Measurements from ENCODE around the gene DDX42. TPM values are rescaled to one million over a fixed set of nuclear protein-coding genes. Genes with fewer than 3 reads are reported as not detected.
"Not testable (repeated sequence)": the region's sequence is repeated elsewhere in the genome, so short reads cannot be mapped to it uniquely, and the experiment has no call there.

The DDX42 gene
- total RNA-seq, 1 donor from 2014 or later = 93.8 TPM

DNA sequence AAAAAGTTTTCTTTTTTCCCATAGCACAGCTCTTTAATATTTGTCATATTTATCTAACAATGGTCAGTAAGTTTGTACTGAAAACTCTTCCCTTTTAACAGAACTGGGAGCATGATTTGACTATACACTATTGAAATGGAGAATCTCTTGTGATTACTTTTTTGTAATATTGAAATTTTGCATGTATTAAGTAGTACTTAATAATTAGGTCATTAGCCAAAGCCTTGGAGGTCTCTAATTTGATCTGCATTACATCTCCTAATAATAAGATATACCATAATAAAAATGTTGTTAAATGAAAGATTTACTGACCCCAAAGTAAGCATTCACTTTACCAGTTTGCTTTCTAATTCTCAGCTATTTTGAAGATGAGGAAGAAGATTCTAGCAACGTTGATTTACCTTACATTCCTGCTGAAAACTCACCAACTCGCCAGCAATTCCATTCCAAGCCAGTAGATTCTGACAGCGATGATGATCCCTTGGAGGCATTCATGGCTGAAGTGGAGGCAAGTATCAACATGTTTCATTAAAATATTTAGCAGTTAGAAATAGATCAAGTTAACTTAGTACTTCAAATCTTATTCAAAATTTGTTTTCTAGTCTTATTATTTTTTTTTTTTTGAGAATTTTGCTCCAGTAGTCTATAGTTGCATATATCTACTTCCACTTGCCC is 18.2 kb downstream of the DDX42 start:
- no peak for ATAC-seq
- H3K4me3 ChIP-seq = no peak overlapping the region
- TF ChIP-seq, protein P1, sequence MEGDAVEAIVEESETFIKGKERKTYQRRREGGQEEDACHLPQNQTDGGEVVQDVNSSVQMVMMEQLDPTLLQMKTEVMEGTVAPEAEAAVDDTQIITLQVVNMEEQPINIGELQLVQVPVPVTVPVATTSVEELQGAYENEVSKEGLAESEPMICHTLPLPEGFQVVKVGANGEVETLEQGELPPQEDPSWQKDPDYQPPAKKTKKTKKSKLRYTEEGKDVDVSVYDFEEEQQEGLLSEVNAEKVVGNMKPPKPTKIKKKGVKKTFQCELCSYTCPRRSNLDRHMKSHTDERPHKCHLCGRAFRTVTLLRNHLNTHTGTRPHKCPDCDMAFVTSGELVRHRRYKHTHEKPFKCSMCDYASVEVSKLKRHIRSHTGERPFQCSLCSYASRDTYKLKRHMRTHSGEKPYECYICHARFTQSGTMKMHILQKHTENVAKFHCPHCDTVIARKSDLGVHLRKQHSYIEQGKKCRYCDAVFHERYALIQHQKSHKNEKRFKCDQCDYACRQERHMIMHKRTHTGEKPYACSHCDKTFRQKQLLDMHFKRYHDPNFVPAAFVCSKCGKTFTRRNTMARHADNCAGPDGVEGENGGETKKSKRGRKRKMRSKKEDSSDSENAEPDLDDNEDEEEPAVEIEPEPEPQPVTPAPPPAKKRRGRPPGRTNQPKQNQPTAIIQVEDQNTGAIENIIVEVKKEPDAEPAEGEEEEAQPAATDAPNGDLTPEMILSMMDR (IDR thresholded peaks at IDR 0.05) = no peak
- intact Hi-C loops (cut with DNase I) = no loop called here
- no peak overlapping the region for H3K27ac ChIP-seq
- H3K27me3 ChIP-seq = no peaks in the 10 kb centered on the region
- H3K4me1 ChIP-seq = no peaks in the 10 kb centered on the region
- no peaks in the 10 kb centered on the region for H3K9me3 ChIP-seq
- DNase-seq = no peak
- H3K36me3 ChIP-seq = peaks cover 98% of the 10 kb centered on the region

DNA sequence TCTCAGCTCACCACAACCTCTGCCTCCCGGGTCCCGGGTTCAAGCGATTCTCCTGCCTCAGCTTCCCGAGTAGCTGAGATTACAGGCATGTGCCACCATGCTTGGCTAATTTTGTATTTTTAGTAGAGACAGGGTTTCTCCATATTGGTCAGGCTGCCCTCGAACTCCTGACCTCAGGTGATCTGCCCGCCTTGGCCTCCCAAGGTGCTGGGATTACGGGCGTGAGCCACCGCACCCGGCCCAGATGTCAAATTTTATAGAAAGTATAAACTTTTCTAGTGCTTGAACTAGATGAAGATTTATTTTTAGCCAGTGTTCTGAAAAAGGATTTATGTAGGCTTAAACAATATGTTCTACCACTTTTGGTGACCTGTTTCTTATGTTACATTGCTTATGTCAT is 22.4 kb downstream of the DDX42 start:
- H3K4me1 ChIP-seq; H3K27me3 ChIP-seq; H3K27ac ChIP-seq; H3K9me3 ChIP-seq; DNase-seq; intact Hi-C loops (cut with DNase I); H3K4me3 ChIP-seq; ATAC-seq: not testable (repeated sequence)
- peaks cover 100% of the 10 kb centered on the region for H3K36me3 ChIP-seq

DNA sequence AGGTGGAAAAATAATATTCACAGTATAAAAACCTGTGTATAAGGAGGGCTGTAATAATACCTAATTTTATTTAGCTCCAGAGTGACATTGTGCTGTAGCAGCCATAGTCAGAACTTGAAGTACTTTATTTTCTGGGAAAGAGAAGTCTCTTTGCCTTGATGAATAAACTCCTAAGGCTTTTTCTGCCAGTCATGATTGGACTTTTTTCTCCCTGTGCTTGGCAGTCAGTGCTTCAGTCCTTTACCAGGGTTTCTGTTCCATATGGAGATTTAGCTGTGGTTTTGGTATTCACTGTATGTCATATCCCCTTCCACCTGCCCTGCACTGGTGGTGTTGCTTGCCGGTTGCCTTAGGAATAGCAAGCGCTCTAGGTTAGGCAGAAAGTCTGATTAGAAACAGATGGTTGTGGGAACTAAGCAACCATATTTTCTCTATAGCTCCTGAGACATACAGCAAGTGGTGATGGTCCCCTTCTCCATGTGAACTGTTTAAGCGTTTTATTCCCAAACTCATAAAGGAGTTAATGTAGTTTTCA is 24.7 kb downstream of the DDX42 start:
- TF ChIP-seq, protein P1 (IDR thresholded peaks at IDR 0.05) = no peak
- ATAC-seq (no peak), DNase-seq (no peak)
- intact Hi-C loops (cut with DNase I) = no loop called here
- no peaks in the 10 kb centered on the region for H3K4me1 ChIP-seq
- H3K4me3 ChIP-seq = no peak overlapping the region
- H3K36me3 ChIP-seq = peaks cover 100% of the 10 kb centered on the region
- H3K9me3 ChIP-seq = no peaks in the 10 kb centered on the region
- H3K27me3 ChIP-seq = no peaks in the 10 kb centered on the region
- H3K27ac ChIP-seq = no peak overlapping the region

DNA sequence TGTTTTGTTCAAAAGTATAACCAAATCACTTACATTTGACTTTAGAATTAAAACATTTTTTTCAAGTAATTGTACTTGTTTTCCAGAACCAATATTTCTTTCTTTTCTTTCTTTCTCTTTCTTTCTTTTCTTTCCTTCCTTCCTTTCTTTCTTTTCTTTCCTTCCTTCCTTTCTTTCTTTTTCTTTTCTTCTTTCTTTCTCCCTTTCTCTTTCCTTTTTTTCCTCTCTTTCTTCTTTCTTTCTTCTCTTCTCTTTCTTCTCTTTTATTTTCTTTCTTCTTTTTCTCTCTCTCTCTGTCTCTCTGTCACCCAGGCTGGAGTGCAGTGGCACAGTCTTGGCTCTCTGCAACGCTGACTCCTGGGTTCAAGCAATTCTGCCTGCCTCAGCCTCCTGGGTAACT is 26.8 kb downstream of the DDX42 start:
- TF ChIP-seq, protein P1 (IDR thresholded peaks at IDR 0.05) = no peak
- H3K9me3 ChIP-seq = no peaks in the 10 kb centered on the region
- DNase-seq = no peak
- intact Hi-C loops (cut with DNase I) = no loop called here
- H3K4me1 ChIP-seq = no peaks in the 10 kb centered on the region
- no peak for ATAC-seq
- no peak overlapping the region for H3K4me3 ChIP-seq
- no peak overlapping the region for H3K27ac ChIP-seq
- no peaks in the 10 kb centered on the region for H3K27me3 ChIP-seq
- peaks cover 100% of the 10 kb centered on the region for H3K36me3 ChIP-seq

DNA sequence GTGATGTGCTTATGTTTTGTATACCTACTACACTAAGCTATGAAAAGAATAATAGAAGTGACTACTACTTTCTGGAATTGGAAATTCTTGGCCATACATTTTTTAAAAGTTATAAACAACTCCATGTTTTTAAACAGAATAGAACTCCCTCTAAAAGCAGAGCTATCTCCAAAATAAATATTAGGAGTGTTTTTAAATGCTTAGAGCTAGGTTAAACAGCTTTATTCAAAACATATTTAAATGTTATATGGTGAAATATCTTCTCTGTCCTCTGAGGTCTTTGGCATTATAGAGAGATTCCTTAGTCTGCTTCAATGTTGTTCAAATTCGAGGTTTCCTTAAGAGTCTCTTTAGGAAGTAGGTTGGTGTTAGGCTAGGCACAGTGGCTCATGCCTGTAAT is 30.4 kb downstream of the DDX42 start:
- Histone ChIP-seq H3K9me3 (no peaks in the 10 kb centered on the region), H3K4me1 (no peaks in the 10 kb centered on the region), H3K27me3 (no peaks in the 10 kb centered on the region), H3K27ac (no peak overlapping the region), H3K36me3 (peaks cover 100% of the 10 kb centered on the region), H3K4me3 (no peak overlapping the region)
- DNase-seq = no peak
- ATAC-seq = no peak
- TF ChIP-seq, protein P1 (IDR thresholded peaks at IDR 0.05) = no peak
- intact Hi-C loops (cut with DNase I) = no loop called here

DNA sequence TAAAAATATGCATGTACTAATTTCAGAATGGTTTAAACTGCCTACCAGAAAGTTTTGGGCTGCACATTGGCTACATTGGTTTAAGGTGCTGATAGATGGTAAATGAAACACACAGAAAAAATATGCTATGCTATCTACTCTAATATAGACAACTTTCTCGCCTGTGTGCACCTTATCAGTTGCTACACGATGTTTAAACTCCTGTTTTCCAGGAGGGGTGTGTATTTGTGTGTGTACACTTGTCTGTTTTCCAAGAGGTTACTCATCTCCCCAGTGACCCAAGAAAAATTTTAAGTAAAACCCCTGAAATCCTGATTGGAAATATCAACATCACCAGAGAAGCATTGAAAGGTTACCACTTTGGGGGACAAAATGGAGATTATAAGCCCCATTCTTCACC is 31.6 kb downstream of the DDX42 start:
- Histone ChIP-seq H3K4me3 (no peak overlapping the region), H3K9me3 (no peaks in the 10 kb centered on the region), H3K4me1 (no peaks in the 10 kb centered on the region), H3K36me3 (peaks cover 100% of the 10 kb centered on the region), H3K27me3 (no peaks in the 10 kb centered on the region), H3K27ac (no peak overlapping the region)
- intact Hi-C loops (cut with DNase I) = no loop called here
- DNase-seq (no peak), ATAC-seq (no peak)
- TF ChIP-seq, protein P1 (IDR thresholded peaks at IDR 0.05) = no peak

All from upper lobe of right lung (tissue), 1 donor.